Stimulated activated CD8-positive, alpha-beta memory T cell treated with anti-CD3 and anti-CD28 coated beads, Interleukin-15, amount 100 ng/mL, for 1 hour (primary cell): ENCODE data around the gene CD177.
"Not testable (repeated sequence)": the region's sequence is repeated elsewhere in the genome, so short reads cannot be mapped to it uniquely, and the experiment has no call there.

Experiments
- DNase-seq: peaks from one replicate; pipeline ENCODE4 v3.0.0-alpha.2; 2020; ENCODE audit warnings: low read depth

Gene CD177

DNA sequence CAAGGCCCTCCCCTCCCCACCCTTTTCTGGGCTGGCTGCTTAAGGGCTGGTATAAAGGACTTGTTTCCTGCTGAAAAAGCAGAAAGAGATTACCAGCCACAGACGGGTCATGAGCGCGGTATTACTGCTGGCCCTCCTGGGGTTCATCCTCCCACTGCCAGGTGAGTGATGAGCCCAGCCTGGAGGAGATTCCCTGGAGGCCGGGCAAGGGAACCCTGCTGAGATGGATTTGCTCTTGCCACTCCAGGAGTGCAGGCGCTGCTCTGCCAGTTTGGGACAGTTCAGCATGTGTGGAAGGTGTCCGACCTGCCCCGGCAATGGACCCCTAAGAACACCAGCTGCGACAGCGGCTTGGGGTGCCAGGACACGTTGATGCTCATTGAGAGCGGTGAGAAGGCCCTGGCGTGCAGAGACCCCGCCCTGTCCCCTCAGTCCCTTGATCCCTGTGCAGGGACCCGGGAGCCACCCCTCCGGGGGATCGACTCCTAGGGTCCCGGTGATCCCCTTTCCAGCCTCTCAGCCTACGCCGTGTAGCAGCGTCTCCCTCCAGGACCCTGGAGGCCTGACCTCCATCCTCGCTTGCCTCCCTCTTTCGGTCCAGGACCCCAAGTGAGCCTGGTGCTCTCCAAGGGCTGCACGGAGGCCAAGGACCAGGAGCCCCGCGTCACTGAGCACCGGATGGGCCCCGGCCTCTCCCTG is at the start of gene CD177:
Gene CD177, plus strand, starts transcription at position 81 of the 699 bp plus-strand sequence. Its CDS starts 29 bp downstream, at position 110.
- DNase-seq: no peak

- no peak for DNase-seq
Observed at GRCh38 chr19:43305642-43306041, 47.8 kb upstream of the CD177 start.

GRCh38 chr19:43306097-43306496 is 47.4 kb upstream of the CD177 start:
- DNase-seq: no peak

- no peak for DNase-seq
Observed at GRCh38 chr19:43308244-43308815, 45.2 kb upstream of the CD177 start.

DNA sequence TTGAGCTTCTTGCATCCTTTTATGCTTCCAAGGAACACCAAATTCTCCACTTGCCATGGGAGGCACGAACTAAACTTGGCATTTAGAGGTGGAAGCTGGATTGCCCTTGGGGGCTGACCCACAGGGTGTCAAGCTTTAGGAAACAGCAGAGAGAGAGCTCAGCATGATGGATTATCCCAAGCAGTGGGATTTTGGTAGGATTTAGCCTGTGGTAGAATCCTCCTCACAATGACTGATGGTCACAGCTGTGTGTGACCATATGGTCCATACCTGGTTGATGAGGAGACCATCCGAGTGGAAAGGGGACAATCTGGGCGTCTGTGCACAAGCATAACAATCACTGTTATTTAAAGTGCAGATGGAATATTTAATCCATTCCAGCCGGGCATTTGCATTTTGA is 44.0 kb upstream of the CD177 start:
- DNase-seq: no peak

DNA sequence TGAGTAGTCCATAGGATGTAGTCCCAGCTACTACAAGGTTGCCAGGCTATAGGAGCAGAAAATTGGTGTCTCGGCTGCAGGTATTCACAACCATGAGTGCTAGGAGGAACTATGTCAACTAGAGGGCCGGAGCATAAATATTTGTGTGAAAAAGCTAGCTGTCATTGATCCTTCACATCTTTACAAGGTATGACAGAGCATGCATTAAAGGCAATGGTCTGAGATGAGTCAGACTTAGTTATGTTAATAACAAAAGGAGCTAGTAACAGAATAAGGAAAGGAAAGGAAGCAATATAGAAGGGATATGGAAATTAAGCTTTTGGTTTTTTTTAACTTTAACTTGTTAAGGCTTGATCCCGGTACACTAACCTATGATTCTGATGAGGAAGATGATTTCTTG is 43.3 kb upstream of the CD177 start:
- no peak for DNase-seq

DNA sequence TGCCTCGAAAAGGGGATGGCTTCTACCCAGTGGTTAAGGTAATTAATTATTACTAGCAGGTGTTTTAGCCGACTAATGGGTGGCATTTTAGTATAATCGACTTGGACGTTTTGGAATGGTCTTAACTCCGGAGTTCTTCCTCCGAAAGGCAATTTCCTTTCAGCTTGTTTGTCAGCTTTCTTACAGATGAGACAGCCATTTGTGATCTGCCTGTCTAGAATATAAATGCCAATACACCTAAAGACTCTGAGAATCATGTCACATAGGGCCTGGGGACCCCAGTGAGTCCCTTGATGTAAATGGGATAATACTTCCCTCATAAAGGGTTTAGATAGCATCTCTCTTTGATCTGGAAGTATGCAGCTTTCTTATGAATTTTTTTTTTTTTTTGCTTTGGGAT is 42.2 kb upstream of the CD177 start:
- DNase-seq: no peak

DNA sequence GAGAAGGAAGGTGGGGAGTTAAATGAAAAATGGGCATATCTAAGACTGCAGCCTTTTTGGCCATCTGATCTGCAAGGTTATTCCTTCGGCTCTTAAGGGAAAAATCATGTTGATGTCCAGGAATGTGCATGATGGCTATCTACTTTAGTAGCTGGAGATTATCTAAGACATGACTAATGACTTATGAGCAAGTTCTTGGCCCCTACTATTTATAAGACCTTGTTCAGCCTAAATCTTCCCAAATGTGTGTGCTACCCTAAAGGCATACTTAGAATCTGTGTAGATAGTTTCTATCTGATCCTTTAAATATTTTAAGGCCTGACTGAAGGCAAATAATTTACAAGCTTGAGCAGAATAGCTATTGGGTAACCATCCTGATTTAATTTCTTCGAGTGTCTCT is 41.8 kb upstream of the CD177 start:
- DNase-seq: no peak

- DNase-seq: no peak
Observed at GRCh38 chr19:43313711-43314495, 39.6 kb upstream of the CD177 start.

- DNase-seq: no peak
Observed at GRCh38 chr19:43315851-43316250, 37.6 kb upstream of the CD177 start.

- no peak for DNase-seq
Observed at GRCh38 chr19:43316591-43317319, 36.7 kb upstream of the CD177 start.

- no peak for DNase-seq
Observed at GRCh38 chr19:43318203-43318602, 35.3 kb upstream of the CD177 start.

DNA sequence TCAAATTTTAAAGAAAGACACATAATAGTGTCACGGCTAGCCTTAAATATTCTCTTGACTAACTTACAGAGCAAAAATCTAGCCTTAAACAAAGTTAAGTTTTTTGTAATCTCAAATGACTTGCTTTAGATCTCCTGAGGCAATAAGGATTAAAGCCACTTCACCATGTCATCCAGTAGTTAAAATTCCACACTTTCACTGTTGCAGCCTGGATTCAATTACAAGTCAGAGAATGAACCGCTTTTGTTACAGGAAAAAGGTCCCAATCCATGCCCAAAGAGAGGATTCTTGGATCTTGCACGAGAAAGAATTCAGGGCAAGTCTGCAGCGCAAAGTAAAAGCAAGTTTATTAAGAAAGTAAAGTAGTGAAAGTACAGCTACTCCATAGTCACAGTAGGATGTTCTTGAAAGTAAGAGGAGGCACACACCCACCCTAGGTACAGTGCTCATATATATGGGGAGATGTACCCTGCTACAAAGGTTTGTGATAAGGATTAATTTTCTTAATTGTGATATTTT is 34.6 kb upstream of the CD177 start:
- DNase-seq: no peak

GRCh38 chr19:43320546-43320945 is 32.9 kb upstream of the CD177 start:
- no peak for DNase-seq

DNA sequence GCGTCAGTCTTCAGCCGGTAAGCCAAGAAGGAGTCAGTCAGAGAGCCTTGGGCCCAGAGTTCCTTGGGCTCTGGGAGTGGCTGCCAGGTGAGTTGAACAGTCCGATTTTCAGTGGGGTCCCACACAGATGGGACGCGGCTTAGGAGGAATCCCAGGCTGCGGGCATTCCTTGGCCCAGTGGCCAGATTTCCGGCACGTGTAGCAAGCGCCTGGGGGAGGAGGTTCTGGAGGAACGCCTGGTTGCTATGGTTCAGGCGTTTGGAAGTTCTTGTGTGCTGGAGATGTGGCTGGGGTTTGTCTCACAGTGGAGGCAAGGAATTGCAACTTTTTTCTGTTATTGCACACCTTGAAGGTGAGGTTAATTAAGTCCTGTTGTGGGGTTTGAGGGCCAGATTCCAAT is 26.7 kb upstream of the CD177 start:
- DNase-seq: not testable (repeated sequence)

DNA sequence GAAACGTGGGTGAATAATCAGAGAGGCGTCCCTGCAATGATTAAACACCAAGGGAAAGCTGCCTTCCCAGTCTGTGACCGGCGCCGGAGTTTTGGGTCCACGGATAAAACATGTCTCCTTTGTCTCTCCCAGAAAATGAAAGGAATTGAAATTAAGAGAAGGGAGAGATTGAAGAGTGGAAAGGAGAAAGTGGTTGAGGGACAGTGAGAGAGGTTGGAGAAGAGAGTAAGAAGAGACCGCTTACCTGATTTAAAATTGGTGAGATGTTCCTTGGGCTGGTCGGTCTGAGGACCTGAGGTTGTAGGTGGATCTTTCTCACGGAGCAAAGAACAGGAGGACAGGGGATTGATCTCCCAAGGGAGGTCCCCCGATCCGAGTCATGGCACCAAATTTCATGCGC is 24.9 kb upstream of the CD177 start:
- not testable (repeated sequence) for DNase-seq

- not testable (repeated sequence) for DNase-seq
Observed at GRCh38 chr19:43329049-43329448, 24.4 kb upstream of the CD177 start.

GRCh38 chr19:43329989-43330388 is 23.5 kb upstream of the CD177 start:
- DNase-seq: no peak

DNA sequence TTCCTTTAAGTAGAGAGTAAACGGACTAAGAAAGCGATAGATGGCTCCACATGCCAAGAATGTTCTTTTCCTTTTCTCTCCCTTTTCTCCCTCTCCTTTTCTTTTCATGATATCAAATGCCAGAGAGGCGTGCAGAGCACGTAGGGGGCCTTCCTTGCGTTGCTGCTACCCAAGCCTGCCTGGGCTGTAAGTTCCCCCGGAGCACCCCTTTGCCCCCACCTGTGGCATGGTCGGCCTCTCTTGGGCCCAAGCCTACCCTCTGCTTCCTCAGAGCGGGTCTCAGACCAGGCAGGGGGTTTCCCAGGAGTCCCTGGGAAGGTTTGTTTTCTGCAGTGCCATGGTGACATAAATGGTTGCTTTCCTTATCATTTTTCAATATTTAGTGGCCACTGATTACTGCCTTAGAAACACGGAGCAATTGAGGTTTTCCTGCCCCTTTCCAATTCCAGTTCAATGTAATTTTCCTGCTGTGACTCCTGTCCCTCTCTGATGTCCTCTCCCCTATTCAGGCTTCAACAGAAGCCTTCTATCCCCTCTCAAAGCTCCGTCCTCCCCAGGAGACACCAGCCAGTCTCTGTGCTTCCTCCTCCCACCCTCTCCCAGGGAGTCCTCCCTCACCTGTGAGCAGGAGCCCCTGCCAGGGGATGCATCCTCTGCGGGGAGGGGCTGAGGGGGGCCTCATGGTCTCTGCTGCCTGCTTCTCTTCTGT is 22.6 kb upstream of the CD177 start:
- no peak for DNase-seq

DNA sequence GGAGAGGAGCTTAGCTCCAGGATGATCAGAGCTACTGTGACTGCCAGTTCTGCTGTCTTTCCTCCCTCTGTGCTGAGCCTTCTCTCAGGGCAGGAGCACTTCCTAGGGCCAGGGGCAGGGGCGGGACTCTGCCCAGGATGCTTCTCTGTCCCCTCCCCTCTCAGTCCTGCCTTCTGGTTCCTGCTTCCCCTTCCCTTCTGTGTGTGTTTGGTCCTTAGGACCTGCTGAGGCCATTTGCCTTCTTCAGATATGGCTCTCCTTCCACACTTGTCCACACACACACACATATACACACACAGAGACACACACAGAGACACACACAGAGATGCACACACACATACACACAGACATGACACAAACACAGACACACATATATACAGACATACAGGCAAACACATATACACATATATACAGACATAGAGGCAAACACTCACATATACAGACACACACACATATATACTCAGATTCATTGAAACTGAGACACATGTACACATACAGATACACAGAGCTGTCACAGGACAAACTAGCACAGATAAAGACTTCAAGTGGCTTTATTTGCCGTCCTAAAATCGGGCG is 22.0 kb upstream of the CD177 start:
- DNase-seq: no peak
